ENCODE results near the gene ANKRD10.

The ANKRD10 gene

DNA sequence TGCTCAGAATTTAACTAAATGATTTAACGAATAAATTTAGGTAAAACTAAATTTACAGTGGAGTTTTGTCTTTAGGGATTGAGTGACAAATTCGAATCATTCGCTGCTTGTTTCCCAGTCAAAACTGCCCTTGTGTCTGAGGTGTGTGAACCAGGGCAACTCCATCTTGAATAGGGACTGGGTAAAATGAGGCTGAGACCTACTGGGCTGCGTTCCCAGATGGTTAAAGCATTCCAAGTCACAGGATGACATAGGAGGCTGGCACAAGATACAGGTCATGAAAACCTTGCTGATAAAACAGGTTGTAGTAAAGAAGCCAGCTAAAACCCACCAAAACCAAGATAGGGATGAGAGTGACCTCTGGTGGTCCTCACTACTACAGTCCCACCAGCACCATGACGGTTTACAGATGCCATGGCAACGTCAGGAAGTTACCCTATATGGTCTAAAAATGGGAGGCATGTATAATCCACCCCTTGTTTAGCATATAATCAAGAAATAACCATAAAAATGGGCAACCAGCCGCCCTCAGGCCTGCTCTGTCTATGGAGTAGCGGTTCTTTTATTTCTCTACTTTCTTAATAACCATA is 10.2 kb upstream of the ANKRD10 start:
- TF ChIP-seq, protein P1, sequence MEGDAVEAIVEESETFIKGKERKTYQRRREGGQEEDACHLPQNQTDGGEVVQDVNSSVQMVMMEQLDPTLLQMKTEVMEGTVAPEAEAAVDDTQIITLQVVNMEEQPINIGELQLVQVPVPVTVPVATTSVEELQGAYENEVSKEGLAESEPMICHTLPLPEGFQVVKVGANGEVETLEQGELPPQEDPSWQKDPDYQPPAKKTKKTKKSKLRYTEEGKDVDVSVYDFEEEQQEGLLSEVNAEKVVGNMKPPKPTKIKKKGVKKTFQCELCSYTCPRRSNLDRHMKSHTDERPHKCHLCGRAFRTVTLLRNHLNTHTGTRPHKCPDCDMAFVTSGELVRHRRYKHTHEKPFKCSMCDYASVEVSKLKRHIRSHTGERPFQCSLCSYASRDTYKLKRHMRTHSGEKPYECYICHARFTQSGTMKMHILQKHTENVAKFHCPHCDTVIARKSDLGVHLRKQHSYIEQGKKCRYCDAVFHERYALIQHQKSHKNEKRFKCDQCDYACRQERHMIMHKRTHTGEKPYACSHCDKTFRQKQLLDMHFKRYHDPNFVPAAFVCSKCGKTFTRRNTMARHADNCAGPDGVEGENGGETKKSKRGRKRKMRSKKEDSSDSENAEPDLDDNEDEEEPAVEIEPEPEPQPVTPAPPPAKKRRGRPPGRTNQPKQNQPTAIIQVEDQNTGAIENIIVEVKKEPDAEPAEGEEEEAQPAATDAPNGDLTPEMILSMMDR (IDR thresholded peaks at IDR 0.05; ENCODE audit: insufficient read depth, low read length, poor library complexity, severe bottlenecking), result peak; percentile 15

DNA sequence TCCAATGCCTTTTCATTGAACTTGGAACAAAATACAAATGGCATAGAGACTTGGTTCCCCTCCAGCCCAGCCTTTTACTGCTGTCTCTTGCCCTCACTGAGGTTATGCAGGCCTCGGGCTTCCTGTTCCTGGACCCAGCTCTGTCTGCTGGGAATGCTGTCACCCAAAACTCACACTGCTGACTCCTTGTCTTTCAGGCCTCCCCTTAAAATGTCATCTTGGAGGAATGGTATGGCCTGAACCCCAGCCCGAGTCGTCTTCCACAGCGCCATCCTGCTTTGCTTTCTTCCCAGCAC is 9.7 kb upstream of the ANKRD10 start:
- no peak overlapping the region for H3K4me3 ChIP-seq (replicated peaks; ENCODE audit: low read depth, low read length)
- TF ChIP-seq, protein P1 (IDR thresholded peaks at IDR 0.05; ENCODE audit: insufficient read depth, low read length, poor library complexity, severe bottlenecking), result no peak
- no peak for DNase-seq (ENCODE audit: extremely low read depth, insufficient read length)
- no peaks in the 10 kb centered on the region for H3K27me3 ChIP-seq (replicated peaks; ENCODE audit: control insufficient read depth, insufficient read depth, low read length)
- H3K36me3 ChIP-seq (ENCODE audit: control insufficient read depth, insufficient read depth, low read length), result no peaks in the 10 kb centered on the region

More for the DNA sequence above, 10.2 kb upstream of the ANKRD10 start:
- no peaks in the 10 kb centered on the region for H3K27me3 ChIP-seq (replicated peaks; ENCODE audit: control insufficient read depth, insufficient read depth, low read length)
- no peak overlapping the region for H3K4me3 ChIP-seq (replicated peaks; ENCODE audit: low read depth, low read length)
- H3K36me3 ChIP-seq (ENCODE audit: control insufficient read depth, insufficient read depth, low read length), result no peaks in the 10 kb centered on the region
- DNase-seq (ENCODE audit: extremely low read depth, insufficient read length), result no peak

DNA sequence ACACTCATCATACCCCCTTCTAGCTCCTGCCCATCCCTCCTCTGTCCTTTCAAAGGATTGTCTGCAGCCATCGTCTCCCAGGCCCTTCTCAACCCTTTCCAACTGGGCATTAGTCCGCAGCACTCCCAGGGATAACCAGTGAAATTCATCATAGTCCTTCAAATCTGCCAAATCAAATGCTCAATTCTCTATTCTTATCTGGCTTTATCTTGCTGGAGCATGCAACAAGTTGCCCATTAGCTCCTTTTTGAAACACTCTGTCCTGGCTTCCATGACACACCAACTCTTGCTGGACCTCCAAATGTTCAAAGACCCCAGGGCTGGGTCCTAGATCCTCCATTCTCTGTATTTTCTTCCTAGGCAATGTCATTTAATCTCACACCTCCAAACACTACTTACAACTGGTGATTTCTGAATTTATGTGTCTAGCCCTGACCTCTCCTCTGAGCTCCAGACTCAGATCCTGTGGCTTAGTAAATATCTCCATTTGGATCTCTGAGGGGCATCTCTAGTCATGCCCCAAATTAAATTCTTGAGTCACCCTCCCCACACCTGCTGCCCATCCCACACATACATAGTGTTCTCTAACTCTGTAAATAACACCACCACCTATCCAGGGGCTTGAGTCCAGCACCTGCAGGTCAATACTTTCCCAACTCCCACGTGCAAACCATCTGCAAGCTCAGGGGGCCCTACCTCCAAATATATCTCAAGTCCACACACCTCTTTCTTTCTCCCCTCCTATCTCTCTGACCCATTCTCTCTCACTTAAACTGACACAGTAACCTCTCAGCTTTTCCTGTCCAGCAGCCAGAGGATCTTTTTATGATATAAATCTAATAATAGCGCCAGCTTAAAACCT is 9.1 kb upstream of the ANKRD10 start:
- TF ChIP-seq, protein P1 (IDR thresholded peaks at IDR 0.05; ENCODE audit: insufficient read depth, low read length, poor library complexity, severe bottlenecking), result no peak
- Histone ChIP-seq H3K4me3 (replicated peaks; ENCODE audit: low read depth, low read length) (no peak overlapping the region), H3K36me3 (ENCODE audit: control insufficient read depth, insufficient read depth, low read length) (no peaks in the 10 kb centered on the region), H3K27me3 (replicated peaks; ENCODE audit: control insufficient read depth, insufficient read depth, low read length) (no peaks in the 10 kb centered on the region)
- DNase-seq (ENCODE audit: extremely low read depth, insufficient read length), result no peak

DNA sequence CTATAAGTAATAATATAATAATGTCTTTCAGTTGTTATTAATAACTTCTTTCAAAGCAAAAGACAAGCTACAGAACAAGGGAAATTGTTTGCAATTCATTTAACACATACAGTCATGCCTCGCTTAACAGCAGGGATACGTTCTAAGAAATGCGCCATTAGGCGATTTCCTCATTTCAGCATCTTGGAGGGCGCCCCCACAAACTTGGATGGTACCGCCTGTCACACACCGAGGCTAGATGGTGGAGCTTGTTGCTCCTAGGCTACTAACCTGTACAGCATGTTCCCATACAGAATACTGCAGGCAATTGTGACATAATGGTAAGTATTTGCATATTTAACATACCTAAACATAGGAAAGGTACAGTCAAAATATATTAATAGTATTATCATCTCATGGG is 8.2 kb upstream of the ANKRD10 start:
- Histone ChIP-seq H3K4me3 (replicated peaks; ENCODE audit: low read depth, low read length) (no peak overlapping the region), H3K27me3 (replicated peaks; ENCODE audit: control insufficient read depth, insufficient read depth, low read length) (no peaks in the 10 kb centered on the region), H3K36me3 (ENCODE audit: control insufficient read depth, insufficient read depth, low read length) (no peaks in the 10 kb centered on the region)
- no peak for DNase-seq (ENCODE audit: extremely low read depth, insufficient read length)
- TF ChIP-seq, protein P1 (IDR thresholded peaks at IDR 0.05; ENCODE audit: insufficient read depth, low read length, poor library complexity, severe bottlenecking), result no peak

DNA sequence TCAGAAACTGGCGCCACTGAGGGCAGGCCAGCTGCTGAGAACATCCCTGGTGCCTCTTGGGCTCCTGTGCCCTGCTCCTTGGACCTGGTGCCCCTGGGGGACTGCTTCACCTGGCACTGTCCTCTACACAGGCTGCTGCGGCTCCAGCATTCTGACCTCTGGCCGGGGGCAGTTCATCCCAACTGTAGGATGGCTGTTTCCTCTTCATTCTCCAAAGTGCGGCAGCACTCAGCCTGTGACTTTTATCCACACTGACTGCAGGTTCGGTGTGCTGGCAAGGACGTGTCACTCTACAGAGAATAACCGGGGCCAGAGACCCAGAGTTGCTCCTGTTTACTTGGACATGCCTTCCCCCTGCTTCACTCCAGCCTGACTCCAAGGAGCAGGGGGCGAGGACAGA is 7.6 kb upstream of the ANKRD10 start:
- Histone ChIP-seq H3K4me3 (replicated peaks; ENCODE audit: low read depth, low read length) (no peak overlapping the region), H3K27me3 (replicated peaks; ENCODE audit: control insufficient read depth, insufficient read depth, low read length) (no peaks in the 10 kb centered on the region), H3K36me3 (ENCODE audit: control insufficient read depth, insufficient read depth, low read length) (no peaks in the 10 kb centered on the region)
- DNase-seq (ENCODE audit: extremely low read depth, insufficient read length), result no peak
- TF ChIP-seq, protein P1 (IDR thresholded peaks at IDR 0.05; ENCODE audit: insufficient read depth, low read length, poor library complexity, severe bottlenecking), result no peak
